Measurements from ENCODE around the gene PLXNA4. TPM values are rescaled to one million over a fixed set of nuclear protein-coding genes. Genes with fewer than 3 reads are reported as not detected.

The PLXNA4 gene
- total RNA-seq, 1 donor from 2014 or later: 3.3 TPM

- Mint-ChIP-seq H3K4me3 (ENCODE audit: unreplicated experiment) (no peak overlapping the region), H3K9me3 (ENCODE audit: unreplicated experiment) (no peaks in the 10 kb centered on the region), H3K36me3 (ENCODE audit: low read depth, unreplicated experiment) (no peaks in the 10 kb centered on the region), H3K27ac (ENCODE audit: unreplicated experiment) (peak overlapping the region; percentile 29), H3K4me1 (ENCODE audit: low read depth, unreplicated experiment) (peaks cover 35% of the 10 kb centered on the region), H3K27me3 (ENCODE audit: low read depth, unreplicated experiment) (no peaks in the 10 kb centered on the region)
- Histone ChIP-seq H3K79me2 (ENCODE audit: insufficient read depth, low read length) (no peaks in the 10 kb centered on the region), H3K4me2 (ENCODE audit: low read length) (peak overlapping the region; percentile 45), H3K36me3 (ENCODE audit: insufficient read depth, low read length) (no peaks in the 10 kb centered on the region), H3K27ac (ENCODE audit: low read depth, low read length) (peak overlapping the region; percentile 3), H3K9me3 (ENCODE audit: insufficient read depth, low read depth, low read length) (no peaks in the 10 kb centered on the region), H3K27me3 (ENCODE audit: insufficient read depth, low read length) (no peaks in the 10 kb centered on the region), H2AFZ (ENCODE audit: low read depth, low read length) (peak overlapping the region; percentile 51), H3K9ac (ENCODE audit: low read length) (no peak overlapping the region), H3K4me3 (ENCODE audit: insufficient read depth, low read depth, low read length) (no peak overlapping the region), H3K4me1 (ENCODE audit: insufficient read depth, low read length) (peaks cover 15% of the 10 kb centered on the region), H4K20me1 (ENCODE audit: insufficient read depth, low read length) (no peaks in the 10 kb centered on the region)
- FAIRE-seq (peak; percentile 81), DNase-seq (ENCODE audit: low read depth) (peak; percentile 80)
- TF ChIP-seq CTCF (IDR thresholded peaks at IDR 0.05; ENCODE audit: insufficient read depth, low read depth, low read length) (no peak), EZH2 (IDR thresholded peaks at IDR 0.05; ENCODE audit: insufficient read depth, low read length) (no peak)
Observed at GRCh38 chr7:132298790-132299189, 277.5 kb downstream of the PLXNA4 start.

GRCh38 chr7:132296820-132297219 is 279.4 kb downstream of the PLXNA4 start:
- no peaks in the 10 kb centered on the region for H3K36me3 Mint-ChIP-seq (ENCODE audit: low read depth, unreplicated experiment)
- no peak overlapping the region for H3K4me3 Mint-ChIP-seq (ENCODE audit: unreplicated experiment)
- H3K27me3 ChIP-seq (ENCODE audit: insufficient read depth, low read length): no peaks in the 10 kb centered on the region
- H3K4me1 ChIP-seq (ENCODE audit: insufficient read depth, low read length): peaks cover 27% of the 10 kb centered on the region
- H3K27ac Mint-ChIP-seq (ENCODE audit: unreplicated experiment): no peak overlapping the region
- H2AFZ ChIP-seq (ENCODE audit: low read depth, low read length): no peak overlapping the region
- no peak overlapping the region for H3K4me3 ChIP-seq (ENCODE audit: insufficient read depth, low read depth, low read length)
- DNase-seq (ENCODE audit: low read depth) (no peak), FAIRE-seq (no peak)
- TF ChIP-seq CTCF (IDR thresholded peaks at IDR 0.05; ENCODE audit: insufficient read depth, low read depth, low read length) (no peak), EZH2 (IDR thresholded peaks at IDR 0.05; ENCODE audit: insufficient read depth, low read length) (no peak)
- no peaks in the 10 kb centered on the region for H3K9me3 ChIP-seq (ENCODE audit: insufficient read depth, low read depth, low read length)
- no peaks in the 10 kb centered on the region for H4K20me1 ChIP-seq (ENCODE audit: insufficient read depth, low read length)
- no peak overlapping the region for H3K4me2 ChIP-seq (ENCODE audit: low read length)
- no peaks in the 10 kb centered on the region for H3K27me3 Mint-ChIP-seq (ENCODE audit: low read depth, unreplicated experiment)
- H3K9ac ChIP-seq (ENCODE audit: low read length): no peak overlapping the region
- no peaks in the 10 kb centered on the region for H3K9me3 Mint-ChIP-seq (ENCODE audit: unreplicated experiment)
- H3K79me2 ChIP-seq (ENCODE audit: insufficient read depth, low read length): no peaks in the 10 kb centered on the region
- no peak overlapping the region for H3K27ac ChIP-seq (ENCODE audit: low read depth, low read length)
- peaks cover 52% of the 10 kb centered on the region for H3K4me1 Mint-ChIP-seq (ENCODE audit: low read depth, unreplicated experiment)
- H3K36me3 ChIP-seq (ENCODE audit: insufficient read depth, low read length): no peaks in the 10 kb centered on the region

GRCh38 chr7:132295175-132295574 is 281.1 kb downstream of the PLXNA4 start:
- Histone ChIP-seq H3K9ac (ENCODE audit: low read length) (no peak overlapping the region), H3K27me3 (ENCODE audit: insufficient read depth, low read length) (no peaks in the 10 kb centered on the region), H3K4me2 (ENCODE audit: low read length) (peak overlapping the region; percentile 0), H3K9me3 (ENCODE audit: insufficient read depth, low read depth, low read length) (no peaks in the 10 kb centered on the region), H4K20me1 (ENCODE audit: insufficient read depth, low read length) (no peaks in the 10 kb centered on the region), H3K79me2 (ENCODE audit: insufficient read depth, low read length) (no peaks in the 10 kb centered on the region), H3K36me3 (ENCODE audit: insufficient read depth, low read length) (no peaks in the 10 kb centered on the region), H3K4me3 (ENCODE audit: insufficient read depth, low read depth, low read length) (no peak overlapping the region), H2AFZ (ENCODE audit: low read depth, low read length) (no peak overlapping the region), H3K4me1 (ENCODE audit: insufficient read depth, low read length) (peaks cover 27% of the 10 kb centered on the region), H3K27ac (ENCODE audit: low read depth, low read length) (no peak overlapping the region)
- peaks cover 62% of the 10 kb centered on the region for H3K4me1 Mint-ChIP-seq (ENCODE audit: low read depth, unreplicated experiment)
- no peaks in the 10 kb centered on the region for H3K9me3 Mint-ChIP-seq (ENCODE audit: unreplicated experiment)
- no peak for FAIRE-seq
- no peak for TF ChIP-seq EZH2 (IDR thresholded peaks at IDR 0.05; ENCODE audit: insufficient read depth, low read length)
- no peak for TF ChIP-seq CTCF (IDR thresholded peaks at IDR 0.05; ENCODE audit: insufficient read depth, low read depth, low read length)
- H3K36me3 Mint-ChIP-seq (ENCODE audit: low read depth, unreplicated experiment): no peaks in the 10 kb centered on the region
- peak overlapping the region; percentile 55 for H3K4me3 Mint-ChIP-seq (ENCODE audit: unreplicated experiment)
- no peaks in the 10 kb centered on the region for H3K27me3 Mint-ChIP-seq (ENCODE audit: low read depth, unreplicated experiment)
- DNase-seq (ENCODE audit: low read depth): peak; percentile 44
- H3K27ac Mint-ChIP-seq (ENCODE audit: unreplicated experiment): peak overlapping the region; percentile 76

All from astrocyte (in vitro differentiated cells and primary cell).